ENCODE measurements around the gene NDUFAF8.

DNA sequence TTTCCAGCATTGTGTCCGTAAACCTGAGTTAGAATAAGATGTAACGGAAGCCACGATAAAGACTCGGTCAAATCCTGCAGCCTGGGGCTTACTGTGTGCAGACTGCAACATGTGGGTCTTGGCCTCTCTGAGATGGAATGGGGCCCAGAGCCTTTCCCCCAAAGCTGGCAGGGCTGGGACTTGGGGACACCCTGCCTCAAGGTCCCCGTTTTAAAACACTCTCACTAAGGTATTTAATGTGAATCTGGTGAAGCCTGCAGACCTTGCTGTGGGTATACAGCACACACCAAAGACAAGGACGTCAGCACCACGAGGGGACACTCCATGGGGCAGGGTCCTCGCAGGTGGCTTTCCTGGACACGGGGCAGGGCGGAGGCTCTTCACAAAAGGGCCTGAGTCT, 2.1 kb downstream of the NDUFAF8 start:
- TF ChIP-seq, protein P1, sequence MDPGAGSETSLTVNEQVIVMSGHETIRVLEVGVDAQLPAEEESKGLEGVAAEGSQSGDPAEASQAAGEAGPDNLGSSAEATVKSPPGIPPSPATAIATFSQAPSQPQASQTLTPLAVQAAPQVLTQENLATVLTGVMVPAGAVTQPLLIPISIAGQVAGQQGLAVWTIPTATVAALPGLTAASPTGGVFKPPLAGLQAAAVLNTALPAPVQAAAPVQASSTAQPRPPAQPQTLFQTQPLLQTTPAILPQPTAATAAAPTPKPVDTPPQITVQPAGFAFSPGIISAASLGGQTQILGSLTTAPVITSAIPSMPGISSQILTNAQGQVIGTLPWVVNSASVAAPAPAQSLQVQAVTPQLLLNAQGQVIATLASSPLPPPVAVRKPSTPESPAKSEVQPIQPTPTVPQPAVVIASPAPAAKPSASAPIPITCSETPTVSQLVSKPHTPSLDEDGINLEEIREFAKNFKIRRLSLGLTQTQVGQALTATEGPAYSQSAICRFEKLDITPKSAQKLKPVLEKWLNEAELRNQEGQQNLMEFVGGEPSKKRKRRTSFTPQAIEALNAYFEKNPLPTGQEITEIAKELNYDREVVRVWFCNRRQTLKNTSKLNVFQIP (CRISPR knock-in tag; IDR thresholded peaks at IDR 0.05; ENCODE audit: borderline replicate concordance, low read depth) = no peak
- TF ChIP-seq TOX (CRISPR knock-in tag; IDR thresholded peaks at IDR 0.05; ENCODE audit: borderline replicate concordance) = no peak
- TF ChIP-seq, protein P2, sequence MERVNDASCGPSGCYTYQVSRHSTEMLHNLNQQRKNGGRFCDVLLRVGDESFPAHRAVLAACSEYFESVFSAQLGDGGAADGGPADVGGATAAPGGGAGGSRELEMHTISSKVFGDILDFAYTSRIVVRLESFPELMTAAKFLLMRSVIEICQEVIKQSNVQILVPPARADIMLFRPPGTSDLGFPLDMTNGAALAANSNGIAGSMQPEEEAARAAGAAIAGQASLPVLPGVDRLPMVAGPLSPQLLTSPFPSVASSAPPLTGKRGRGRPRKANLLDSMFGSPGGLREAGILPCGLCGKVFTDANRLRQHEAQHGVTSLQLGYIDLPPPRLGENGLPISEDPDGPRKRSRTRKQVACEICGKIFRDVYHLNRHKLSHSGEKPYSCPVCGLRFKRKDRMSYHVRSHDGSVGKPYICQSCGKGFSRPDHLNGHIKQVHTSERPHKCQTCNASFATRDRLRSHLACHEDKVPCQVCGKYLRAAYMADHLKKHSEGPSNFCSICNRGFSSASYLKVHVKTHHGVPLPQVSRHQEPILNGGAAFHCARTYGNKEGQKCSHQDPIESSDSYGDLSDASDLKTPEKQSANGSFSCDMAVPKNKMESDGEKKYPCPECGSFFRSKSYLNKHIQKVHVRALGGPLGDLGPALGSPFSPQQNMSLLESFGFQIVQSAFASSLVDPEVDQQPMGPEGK (CRISPR knock-in tag; IDR thresholded peaks at IDR 0.05; ENCODE audit: borderline replicate concordance) = no peak
- TF ChIP-seq ESRRG (CRISPR knock-in tag; IDR thresholded peaks at IDR 0.05) = no peak
- TF ChIP-seq PPARA (CRISPR knock-in tag; IDR thresholded peaks at IDR 0.05; ENCODE audit: borderline replicate concordance) = no peak

Data from SK-N-SH treated with all-trans-retinoic acid at 6 μM for 48 hours (cell line).